A549 (cell line): Measurements from ENCODE around the gene KRTAP12-4.

Experiments
- EHF ChIP-seq: fragments of 250-450 bp; sonication (Bioruptor Pico); IDR thresholded peaks from 2 replicates; pipeline ENCODE4 v1.5.0; 2020; ENCODE audit warnings: mild to moderate bottlenecking
- EP300 ChIP-seq, 2 experiments: fragments of >200 bp; sonication (Bioruptor Twin); formaldehyde crosslinking; IDR thresholded peaks; 2 replicates in 1 of 2; 3 replicates in 1 of 2; pipeline ENCODE4 v1.6.1; 2016 to 2017
- PHF8 ChIP-seq: fragments of 200-600 bp; sonication (generic); IDR thresholded peaks from 2 replicates; pipeline ENCODE4 v1.6.1; 2016; ENCODE audit warnings: low read depth, mild to moderate bottlenecking, antibody characterized with exemption, moderate library complexity, borderline replicate concordance
- TP53 ChIP-seq: fragments of 250-450 bp; sonication (Bioruptor Pico); IDR thresholded peaks from 2 replicates; pipeline ENCODE4 v1.5.0; 2021; ENCODE audit warnings: mild to moderate bottlenecking, moderate library complexity

DNA sequence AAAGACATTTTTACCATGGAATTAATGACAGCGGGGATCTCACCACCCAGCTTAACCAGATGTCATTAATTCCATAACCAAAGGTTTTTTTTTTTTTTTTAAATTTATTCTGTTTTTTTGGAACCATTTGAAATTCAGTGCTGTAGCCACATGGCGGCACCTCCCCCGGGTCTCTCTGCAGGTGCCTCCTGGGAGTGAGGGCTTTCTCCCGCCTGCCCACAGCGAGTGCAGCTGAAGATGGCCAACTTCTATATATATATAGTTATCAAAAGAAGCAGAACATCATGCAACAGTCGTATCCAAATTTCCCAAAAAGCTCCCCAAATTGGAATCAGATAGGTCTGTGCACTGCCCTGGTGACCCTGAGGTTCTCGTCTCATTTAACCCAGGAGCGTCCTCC is 39.0 kb downstream of the KRTAP12-4 start:
- TF ChIP-seq EP300 (IDR thresholded peaks at IDR 0.05) (no peak), TP53 (CRISPR knock-in tag) (no peak), EHF (no peak), PHF8 (no peak)
